AG09309 (cell line): ENCODE data around the gene IL4R.

Experiments
- DNase-seq: peaks from one replicate; pipeline ENCODE4 v3.0.0-alpha.2; 2010; ENCODE audit warnings: low read depth
- H3K4me3 ChIP-seq: 2 replicates; pipeline ENCODE4 v1.5.1; 2011; ENCODE audit warnings: mild to moderate bottlenecking, low read depth, low read length, moderate library complexity; ENCODE audit not compliant: control insufficient read depth
- TF ChIP-seq, protein P1 (sequence below): IDR thresholded peaks from 2 replicates; pipeline ENCODE4 v1.5.1; 2011; ENCODE audit warnings: mild to moderate bottlenecking, low read depth, low read length, inconsistent platforms; ENCODE audit not compliant: insufficient read depth, control insufficient read depth; ENCODE audit errors: missing control alignments

The IL4R gene

DNA sequence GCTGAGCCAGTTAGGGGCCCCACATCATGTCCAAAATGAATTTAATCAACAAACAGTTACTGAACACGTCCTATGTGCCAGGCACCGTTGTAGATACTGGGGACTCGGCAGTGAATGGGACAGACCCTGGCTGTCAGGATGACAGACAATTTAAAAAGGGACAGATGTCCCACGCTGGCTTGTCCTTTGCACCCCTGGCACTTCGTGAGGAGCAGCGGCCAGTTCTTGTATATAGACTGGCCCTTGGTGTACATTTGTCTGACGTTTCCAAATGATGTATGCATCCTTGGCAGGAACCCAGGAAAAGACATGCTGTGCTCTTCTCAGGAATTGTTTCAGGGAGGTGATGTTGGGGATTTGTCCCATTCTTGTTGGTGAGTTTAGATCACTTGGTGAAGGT lies 21.1 kb downstream of the IL4R start:
- TF ChIP-seq, protein P1, sequence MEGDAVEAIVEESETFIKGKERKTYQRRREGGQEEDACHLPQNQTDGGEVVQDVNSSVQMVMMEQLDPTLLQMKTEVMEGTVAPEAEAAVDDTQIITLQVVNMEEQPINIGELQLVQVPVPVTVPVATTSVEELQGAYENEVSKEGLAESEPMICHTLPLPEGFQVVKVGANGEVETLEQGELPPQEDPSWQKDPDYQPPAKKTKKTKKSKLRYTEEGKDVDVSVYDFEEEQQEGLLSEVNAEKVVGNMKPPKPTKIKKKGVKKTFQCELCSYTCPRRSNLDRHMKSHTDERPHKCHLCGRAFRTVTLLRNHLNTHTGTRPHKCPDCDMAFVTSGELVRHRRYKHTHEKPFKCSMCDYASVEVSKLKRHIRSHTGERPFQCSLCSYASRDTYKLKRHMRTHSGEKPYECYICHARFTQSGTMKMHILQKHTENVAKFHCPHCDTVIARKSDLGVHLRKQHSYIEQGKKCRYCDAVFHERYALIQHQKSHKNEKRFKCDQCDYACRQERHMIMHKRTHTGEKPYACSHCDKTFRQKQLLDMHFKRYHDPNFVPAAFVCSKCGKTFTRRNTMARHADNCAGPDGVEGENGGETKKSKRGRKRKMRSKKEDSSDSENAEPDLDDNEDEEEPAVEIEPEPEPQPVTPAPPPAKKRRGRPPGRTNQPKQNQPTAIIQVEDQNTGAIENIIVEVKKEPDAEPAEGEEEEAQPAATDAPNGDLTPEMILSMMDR: no peak
- no peak overlapping the region for H3K4me3 ChIP-seq
- no peak for DNase-seq

DNA sequence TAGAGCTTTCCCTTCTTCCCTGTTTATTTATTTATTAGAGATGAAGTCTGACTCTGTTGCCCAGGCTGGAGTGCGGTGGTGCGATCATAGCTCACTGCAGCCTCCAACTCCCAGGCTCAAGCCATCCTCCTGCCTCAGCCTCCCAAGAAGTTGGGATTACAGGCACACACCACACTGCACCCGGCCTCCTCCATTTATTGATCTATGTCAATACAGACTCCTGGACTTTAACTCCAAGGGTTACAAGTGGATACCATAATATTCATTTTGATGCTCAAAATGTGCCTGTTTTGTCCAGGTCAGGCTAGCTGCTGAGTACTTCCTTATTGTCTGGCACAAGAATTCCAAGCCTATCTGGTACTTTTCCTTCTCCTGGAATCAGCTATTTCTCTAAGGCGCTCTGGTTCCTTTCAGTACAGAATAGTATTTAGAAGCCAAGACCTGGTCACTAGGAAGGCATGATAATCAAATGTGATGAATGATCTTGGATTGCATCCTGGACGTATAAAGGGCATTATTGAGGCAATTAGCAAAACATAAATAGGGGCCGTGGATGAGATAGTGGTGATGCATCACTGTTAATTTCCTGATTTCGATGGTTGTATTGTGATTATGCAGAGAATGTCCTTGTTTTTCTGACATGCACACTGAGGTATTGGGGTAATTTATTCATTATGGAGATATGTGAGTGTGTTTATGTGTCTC lies 21.7 kb downstream of the IL4R start:
- TF ChIP-seq, protein P1: no peak
- H3K4me3 ChIP-seq: no peak overlapping the region
- peak; percentile 33 for DNase-seq

DNA sequence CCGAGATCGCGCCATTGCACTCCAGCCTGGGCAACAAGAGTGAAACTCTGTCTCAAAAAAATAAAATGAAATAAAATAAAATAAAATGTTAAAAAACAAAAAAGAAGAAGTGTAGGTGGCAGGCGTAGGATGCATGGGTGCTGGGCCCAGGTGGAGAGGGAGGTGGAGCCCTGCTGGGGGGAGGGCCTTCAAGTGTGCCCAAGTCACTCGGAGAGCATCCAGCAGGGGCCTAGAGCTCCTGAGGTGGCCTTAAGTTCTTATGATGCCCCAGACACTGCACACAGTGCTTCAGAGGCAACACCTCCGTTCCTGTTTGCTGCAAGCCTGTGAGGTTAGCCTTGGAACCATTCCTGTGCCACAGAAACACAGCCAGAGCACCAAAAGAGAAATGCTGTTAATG lies 23.2 kb downstream of the IL4R start:
- no peak overlapping the region for H3K4me3 ChIP-seq
- DNase-seq: no peak
- TF ChIP-seq, protein P1: no peak

DNA sequence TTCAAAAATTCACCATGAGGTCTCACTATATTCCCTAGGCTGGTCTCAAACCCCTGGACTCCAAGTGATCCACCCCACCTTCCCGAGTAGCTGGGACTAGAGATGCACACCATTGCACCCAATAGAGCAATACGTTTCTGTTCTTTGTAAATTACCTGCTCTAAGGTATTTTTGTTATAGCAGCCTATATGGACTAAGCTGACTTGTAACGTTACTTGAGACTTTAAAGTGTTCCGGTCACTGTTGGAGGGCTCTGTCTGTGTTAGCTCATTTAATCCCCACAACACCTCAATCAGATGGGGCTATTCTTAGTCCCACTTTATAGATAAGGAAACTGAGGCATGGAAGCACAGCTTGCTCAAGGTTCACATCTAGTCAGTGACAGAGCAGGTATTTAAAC lies 25.4 kb downstream of the IL4R start:
- H3K4me3 ChIP-seq: no peak overlapping the region
- DNase-seq: no peak
- TF ChIP-seq, protein P1: no peak

DNA sequence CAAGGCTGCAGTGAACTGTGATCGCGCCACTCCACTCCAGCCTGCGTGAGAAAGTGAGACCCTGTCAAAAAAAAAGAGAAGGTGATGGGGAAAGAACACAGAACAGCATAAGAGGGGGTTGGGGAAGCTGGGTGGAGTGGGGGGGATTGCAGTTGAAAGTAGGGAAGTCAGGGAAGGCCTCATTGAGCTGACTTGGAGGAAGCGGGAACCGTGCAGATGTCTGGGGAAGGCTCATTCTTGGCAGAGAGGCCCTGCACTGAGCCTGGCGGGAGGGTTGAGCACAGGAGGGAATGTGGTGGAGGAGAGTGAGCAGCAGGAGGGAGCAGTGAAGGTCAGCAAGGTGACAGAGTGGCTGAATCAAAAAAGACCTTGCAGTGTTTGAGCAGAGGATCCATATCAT lies 26.9 kb downstream of the IL4R start:
- no peak for DNase-seq
- no peak overlapping the region for H3K4me3 ChIP-seq
- TF ChIP-seq, protein P1: no peak

DNA sequence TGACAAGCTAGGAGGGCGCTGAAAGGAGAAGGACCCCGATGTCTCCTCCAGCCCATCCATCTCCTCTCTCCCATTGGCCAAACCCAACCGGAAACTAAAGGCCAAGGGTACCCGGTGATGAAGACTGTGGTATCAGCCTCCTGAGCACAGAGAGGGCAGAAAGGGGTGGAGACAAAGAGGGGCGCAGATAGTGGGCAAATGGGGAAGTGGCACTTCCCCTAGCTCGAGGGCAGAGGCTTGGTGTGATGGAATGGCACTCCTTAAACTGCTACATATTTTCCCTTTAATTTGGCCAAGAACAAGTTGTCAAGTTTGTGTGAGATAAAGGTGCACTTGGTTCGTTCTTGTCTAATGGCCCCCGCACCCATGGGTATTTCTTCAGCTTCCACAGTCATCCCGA lies 27.8 kb downstream of the IL4R start:
- DNase-seq: no peak
- TF ChIP-seq, protein P1: no peak

More for the DNA sequence above, 27.8 kb downstream of the IL4R start:
- no peak overlapping the region for H3K4me3 ChIP-seq
